Loucy (cell line): Measurements from ENCODE around the gene PPP2R3B.

ENCODE experiments used
- CTCF ChIP-seq: fragments of 200-600 bp; sonication (generic); conservative IDR thresholded peaks from 2 replicates; pipeline ENCODE4 v1.5.1; 2014; ENCODE audit warnings: mild to moderate bottlenecking, antibody characterized with exemption, low read length
- EZH2phosphoT487 ChIP-seq: fragments of 200-600 bp; IDR thresholded peaks from 2 replicates; pipeline ENCODE4 v1.6.1; 2018; ENCODE audit warnings: antibody characterized with exemption, mild to moderate bottlenecking, moderate library complexity, borderline replicate concordance

- TF ChIP-seq CTCF, result no peak
- no peak for TF ChIP-seq EZH2phosphoT487
These were observed 98.1 kb downstream of the PPP2R3B start for GRCh38 chrX:288561-288991.
